K562 (cell line): ENCODE measurements around the gene MYCBP2. TPM values are rescaled to one million over a fixed set of nuclear protein-coding genes. Genes with fewer than 3 reads are reported as not detected.
A peak's percentile ranks its signal among the peaks of the same experiment; 100 is the strongest.

Source experiments
- ATAC-seq: fragments of 200-7000 bp; cut with Tn5 transposase; 3 replicates; pipeline ENCODE4 v1.9.1; 2020; ENCODE audit warnings: moderate library complexity
- BruUV-seq: library from RNA; stranded (reverse); fragments of 400-500 nt; replicated peaks from 2 replicates; lab custom pipeline; 2021; lab: Mats Ljungman, UMichigan
- CTCF ChIA-PET: fragments of 300-600 bp; formaldehyde crosslinking; extraction: SDS; loops from one replicate; lab custom pipeline; 2021; ENCODE audit warnings: low intra/inter-chr PET ratio; lab: Yijun Ruan, JAX
- POLR2A ChIA-PET: fragments of 300-600, 350-650 bp; sonication (Branson Sonifier 250); formaldehyde crosslinking; extraction: SDS; loops from one replicate; lab custom pipeline; 2021; ENCODE audit warnings: antibody characterized with exemption, inconsistent platforms; lab: Yijun Ruan, JAX
- DNase-seq, 4 experiments: peaks; one replicate each; pipeline versions ENCODE4 v3.0.0 to v3.0.0-alpha.2; 2011 to 2018; ENCODE audit warnings: low spot score in 3 of 4, mixed read lengths in 3 of 4; ENCODE audit errors: extremely low read depth in 1 of 4
- FAIRE-seq: peaks from 2 replicates; lab custom pipeline; 2011; peaks lifted over from hg19 to GRCh38; lab: Jason Lieb, UNC
- H2AFZ ChIP-seq: 2 replicates; pipeline ENCODE4 v1.6.0; 2011; ENCODE audit warnings: low read depth, low read length, control low read depth, inconsistent platforms
- H3K27ac ChIP-seq: fragments of 200-600 bp; 3 replicates; pipeline ENCODE4 v1.8.0; 2011; ENCODE audit warnings: low read depth, mild to moderate bottlenecking, control low read depth, inconsistent platforms, low read length, moderate library complexity, mixed read lengths; ENCODE audit errors: extremely low read depth
- H3K27me3 ChIP-seq, 2 experiments: fragments of 300-600 bp in 1 of 2; 2 replicates in 1 of 2; 3 replicates in 1 of 2; pipeline versions ENCODE4 v1.6.0 to v1.8.0; 2011; ENCODE audit warnings: inconsistent platforms in 2 of 2, low read length in 2 of 2, mild to moderate bottlenecking in 1 of 2, mixed read lengths in 1 of 2, moderate library complexity in 1 of 2; ENCODE audit not compliant: control insufficient read depth in 2 of 2, insufficient read depth in 2 of 2
- H3K36me3 ChIP-seq: fragments of 300-600 bp; 3 replicates; pipeline ENCODE4 v1.8.0; 2011; ENCODE audit warnings: mild to moderate bottlenecking, low read length, inconsistent platforms; ENCODE audit not compliant: control insufficient read depth, insufficient read depth
- H3K4me1 ChIP-seq, 2 experiments: fragments of 200-600 bp in 1 of 2; replicated peaks in 1 of 2; 2 replicates in 1 of 2; 3 replicates in 1 of 2; pipeline versions ENCODE4 v1.5.1 to v1.8.0; 2011; ENCODE audit warnings: inconsistent platforms in 2 of 2, low read length in 2 of 2, mild to moderate bottlenecking in 1 of 2, mixed read lengths in 1 of 2, moderate library complexity in 1 of 2; ENCODE audit not compliant: control insufficient read depth in 2 of 2, insufficient read depth in 2 of 2
- H3K4me2 ChIP-seq: 2 replicates; pipeline ENCODE4 v1.6.1; 2011; ENCODE audit warnings: low read length, control low read depth, inconsistent platforms, mixed read lengths; ENCODE audit not compliant: insufficient read depth
- H3K4me3 ChIP-seq: fragments of 200-600 bp; sonication (generic), shearing (Covaris generic); 2 replicates; pipeline ENCODE4 v1.5.1; 2016; ENCODE audit warnings: control low read depth, inconsistent platforms
- H3K79me2 ChIP-seq: fragments of 200-600 bp; 3 replicates; pipeline ENCODE4 v1.8.0; 2011; ENCODE audit warnings: low read length, inconsistent platforms; ENCODE audit not compliant: control insufficient read depth, insufficient read depth
- H3K9ac ChIP-seq, 2 experiments: 2 replicates each; pipeline versions ENCODE4 v1.6.0 to v1.6.1; 2011; ENCODE audit warnings: low read depth in 2 of 2, low read length in 2 of 2, control low read depth in 1 of 2, inconsistent platforms in 1 of 2, mild to moderate bottlenecking in 1 of 2, mixed read lengths in 1 of 2; ENCODE audit not compliant: insufficient read depth in 1 of 2
- H3K9me1 ChIP-seq: one replicate; pipeline ENCODE4 v1.6.0; 2011; ENCODE audit warnings: inconsistent platforms, mild to moderate bottlenecking, low read length, moderate library complexity; ENCODE audit not compliant: control insufficient read depth, insufficient read depth
- H3K9me3 ChIP-seq: replicated peaks from 2 replicates; pipeline ENCODE4 v1.5.1; 2011; ENCODE audit warnings: low read depth, low read length, inconsistent platforms; ENCODE audit not compliant: control insufficient read depth, insufficient read depth
- H4K20me1 ChIP-seq: replicated peaks from 2 replicates; pipeline ENCODE4 v1.6.1; 2011; ENCODE audit warnings: low read length, inconsistent platforms, mixed read lengths; ENCODE audit not compliant: control insufficient read depth, insufficient read depth
- CTCF ChIP-seq, 3 experiments: IDR thresholded peaks in 2 of 3; conservative IDR thresholded peaks in 1 of 3; 2 replicates each; pipeline ENCODE4 v1.5.1; 2011 to 2012; ENCODE audit warnings: low read length in 3 of 3, mild to moderate bottlenecking in 3 of 3, control low read depth in 2 of 3, improper control_type of control experiment in 1 of 3, inconsistent platforms in 1 of 3, low read depth in 1 of 3, mixed read lengths in 1 of 3, moderate library complexity in 1 of 3; ENCODE audit not compliant: insufficient read depth in 2 of 3
- DEAF1 ChIP-seq: fragments of 450-650 bp; formaldehyde crosslinking; IDR thresholded peaks from 2 replicates; pipeline ENCODE4 v1.4.0; 2020; ENCODE audit warnings: mild to moderate bottlenecking, moderate library complexity
- HES1 ChIP-seq: fragments of 450-650 bp; IDR thresholded peaks from 2 replicates; pipeline ENCODE4 v1.6.1; 2016; ENCODE audit warnings: low read depth, mild to moderate bottlenecking, moderate library complexity
- KDM2B ChIP-seq: fragments of 250-450 bp; sonication (Bioruptor Pico); IDR thresholded peaks from 2 replicates; pipeline ENCODE4 v1.8.0; 2021; ENCODE audit warnings: mild to moderate bottlenecking, moderate library complexity
- RAD21 ChIP-seq, 2 experiments: fragments of 250-450 bp in 1 of 2; fragments of 450-650 bp in 1 of 2; sonication (Bioruptor Pico) in 1 of 2; formaldehyde crosslinking in 1 of 2; IDR thresholded peaks in 1 of 2; conservative IDR thresholded peaks in 1 of 2; 2 replicates each; pipeline versions ENCODE4 v1.4.0 to v1.8.0; 2020 to 2022; ENCODE audit warnings: mild to moderate bottlenecking in 2 of 2, moderate library complexity in 1 of 2
- SMC3 ChIP-seq: conservative IDR thresholded peaks from 2 replicates; pipeline ENCODE4 v1.6.1; 2011; ENCODE audit warnings: low read depth, low read length, improper control_type of control experiment; ENCODE audit not compliant: insufficient read depth
- TAF9B ChIP-seq: fragments of 450-650 bp; IDR thresholded peaks from 2 replicates; pipeline ENCODE4 v1.6.1; 2018; ENCODE audit warnings: mild to moderate bottlenecking; ENCODE audit not compliant: partially characterized antibody
- WGBS: fragments of 100-300 bp; shearing (Covaris generic); methylation state at CpG from one replicate; pipeline ENCODE4 v1.1.6; 2016; ENCODE audit warnings: low coverage, mixed read lengths; ENCODE audit not compliant: insufficient coverage; ENCODE audit errors: missing lambda C conversion rate; 5-methylcytosine and 5-hydroxymethylcytosine counted together
- in situ Hi-C: fragments of 300-500 bp; cut with MboI; formaldehyde crosslinking; loops from 4 replicates; pipeline ENCODE4 v1.15.0; 2018; ENCODE audit warnings: inconsistent platforms, mixed read lengths
- intact Hi-C: fragments of 100-400 bp; cut with micrococcal nuclease; formaldehyde crosslinking; loops from 2 replicates; pipeline ENCODE4 v1.14.2; 2022
- polyA plus RNA-seq, 8 experiments: library from polyadenylated mRNA; depleted of rRNA in 4 of 8; stranded (reverse) in 5 of 8; unstranded in 3 of 8; fragments of >200 nt; fragmentation: Nextera tagmentation in 2 of 8; fragmentation: Illumina TruSeq in 1 of 8; extraction: Ambion mirVana in 2 of 8; extraction: Trizol in 1 of 8; gene quantifications; 2 replicates each; pipeline versions ENCODE4 v1.2.1 to v1.2.3, GENCODE V29; 2011 to 2014; ENCODE audit warnings: inconsistent platforms in 1 of 8, missing spikeins in 1 of 8
- total RNA-seq, 7 experiments: library from RNA; depleted of rRNA in 6 of 7; stranded (reverse); fragments of >200 nt in 6 of 7; fragmentation: Illumina TruSeq in 2 of 7; extraction: Trizol in 2 of 7; gene quantifications; 2 replicates each; pipeline versions ENCODE4 v1.2.1 to v1.2.3, GENCODE V29; 2011 to 2021; ENCODE audit warnings: low replicate concordance in 1 of 7

Gene MYCBP2
- total and polyA plus RNA-seq, 9 of the 15 experiments (the other 6 are each of a cell fraction or from before 2014, with no cell fraction given), result 13.2 to 47.2 (median 28.9) TPM

GRCh38 chr13:77002590-77003190 is 324.2 kb downstream of the MYCBP2 start:
- intact Hi-C loops, result loop anchor here (5.0 kb wide), 1 partner anchor 475 kb away; no protein-coding TSS in a partner anchor

More at GRCh38 chr13:77002590-77003190, 324.2 kb downstream of the MYCBP2 start:
- Histone ChIP-seq H3K4me1 (no peaks in the 10 kb centered on the region), H3K9me3 (no peaks in the 10 kb centered on the region), H3K4me2 (no peak overlapping the region), H3K9me1 (no peaks in the 10 kb centered on the region), H2AFZ (no peak overlapping the region), H3K27me3 (no peaks in the 10 kb centered on the region), H3K4me3 (no peak overlapping the region), H4K20me1 (no peaks in the 10 kb centered on the region), H3K36me3 (peaks cover 56% of the 10 kb centered on the region), H3K79me2 (no peaks in the 10 kb centered on the region; the same call in 1 of the 3 replicates), H3K9ac (no peak overlapping the region), H3K27ac (no peak overlapping the region)
- DNase-seq (peak in 2 of 4 experiments; percentile 9 to 32), FAIRE-seq (peak; percentile 80), ATAC-seq (peak; percentile 76)
- no TSS peak for BruUV-seq
- CTCF ChIA-PET, result interaction anchor here (0.6 kb wide), 1 partner anchor 14 kb away, joined by 3 read pairs; no protein-coding TSS in a partner anchor
- TF ChIP-seq RAD21 (CRISPR knock-in tag; conservative IDR thresholded peaks at IDR 0.05 in 1 of 2, IDR thresholded peaks at IDR 0.05 in 1 of 2) (peak in 1 of 2 experiments; percentile 36; a peak in 2 of 4 replicates), KDM2B (CRISPR knock-in tag) (no peak), CTCF (IDR thresholded peaks at IDR 0.05 in 2 of 3, conservative IDR thresholded peaks at IDR 0.05 in 1 of 3; ENCODE audit: insufficient read depth in 2 of 3, low read depth in 1 of 3, low read length in 3 of 3) (peak; percentile 19 to 56 (median 46); a peak in 4 of 6 replicates), DEAF1 (CRISPR knock-in tag) (0 out of 2 replicates have a peak, but pooled peaks have one; percentile 8), TAF9B (no peak), SMC3 (0 out of 2 replicates have a peak, but pooled peaks have one; percentile 13), HES1 (no peak)
- 50% methylated on average over 2 of the region's 7 CpGs for WGBS
- POLR2A ChIA-PET, result interaction anchor here (0.6 to 2.2 kb wide), 4 partner anchors 10 to 24 kb away, joined by 3 to 9 read pairs (median 3); no protein-coding TSS in a partner anchor
- in situ Hi-C loops, result no loop called here
